PFSK-1 (cell line): ENCODE results near the gene MSANTD2.

Source experiments
- REST ChIP-seq, 2 experiments: IDR thresholded peaks; 2 replicates each; pipeline versions ENCODE4 v1.6.1 to v1.8.0; 2011 to 2012; ENCODE audit warnings: low read depth in 2 of 2, low read length in 2 of 2, control low read depth in 1 of 2, inconsistent platforms in 1 of 2, mild to moderate bottlenecking in 1 of 2, moderate library complexity in 1 of 2; ENCODE audit not compliant: insufficient read depth in 1 of 2
- SIN3A ChIP-seq: IDR thresholded peaks from 2 replicates; pipeline ENCODE4 v1.6.1; 2012; ENCODE audit warnings: mild to moderate bottlenecking, low read length, moderate library complexity, borderline replicate concordance; ENCODE audit not compliant: insufficient read depth
- TAF1 ChIP-seq: IDR thresholded peaks from 2 replicates; pipeline ENCODE4 v1.6.1; 2012; ENCODE audit warnings: low read length, control low read depth, borderline replicate concordance; ENCODE audit not compliant: insufficient read depth

GRCh38 chr11:124717786-124718651 lies 82.2 kb downstream of the MSANTD2 start:
- TF ChIP-seq SIN3A (no peak), REST (IDR thresholded peaks at IDR 0.05; ENCODE audit: insufficient read depth in 1 of 2, low read depth in 2 of 2, low read length in 2 of 2) (no peak), TAF1 (no peak)
